ENCODE measurements around the gene TMEM42. TPM values are rescaled to one million over a fixed set of nuclear protein-coding genes. Genes with fewer than 3 reads are reported as not detected.
A peak's percentile ranks its signal among the peaks of the same experiment; 100 is the strongest.

TMEM42 gene
- total RNA-seq, 4 donors from 2014 or later = 6.5 to 15.2 (median 10.8) TPM

DNA sequence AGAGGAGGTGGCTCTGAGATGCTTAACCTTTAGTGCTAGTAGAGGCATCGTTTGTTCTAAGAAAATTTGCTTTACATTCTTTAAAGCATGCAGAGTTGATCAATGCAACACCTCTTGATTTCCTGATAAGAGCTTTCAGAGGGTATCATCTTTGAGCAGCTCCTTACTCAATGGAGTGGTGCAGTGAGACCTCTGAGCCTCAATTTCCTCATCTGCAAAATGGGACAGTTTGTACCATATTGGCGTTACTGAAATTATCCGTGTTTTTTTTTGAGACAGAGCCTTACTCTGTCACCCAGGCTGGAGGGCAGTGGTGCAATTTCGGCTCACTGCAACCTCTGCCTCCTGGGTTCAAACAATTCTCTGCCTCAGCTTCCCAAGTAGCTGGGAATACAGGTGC, 1.6 kb upstream of the TMEM42 start:
- TF ChIP-seq POLR2A (IDR thresholded peaks at IDR 0.05; ENCODE audit: low read depth) (no peak), POLR2AphosphoS5 (IDR thresholded peaks at IDR 0.05) (no peak), EP300 (IDR thresholded peaks at IDR 0.05) (no peak)
- TF ChIP-seq, protein P1, sequence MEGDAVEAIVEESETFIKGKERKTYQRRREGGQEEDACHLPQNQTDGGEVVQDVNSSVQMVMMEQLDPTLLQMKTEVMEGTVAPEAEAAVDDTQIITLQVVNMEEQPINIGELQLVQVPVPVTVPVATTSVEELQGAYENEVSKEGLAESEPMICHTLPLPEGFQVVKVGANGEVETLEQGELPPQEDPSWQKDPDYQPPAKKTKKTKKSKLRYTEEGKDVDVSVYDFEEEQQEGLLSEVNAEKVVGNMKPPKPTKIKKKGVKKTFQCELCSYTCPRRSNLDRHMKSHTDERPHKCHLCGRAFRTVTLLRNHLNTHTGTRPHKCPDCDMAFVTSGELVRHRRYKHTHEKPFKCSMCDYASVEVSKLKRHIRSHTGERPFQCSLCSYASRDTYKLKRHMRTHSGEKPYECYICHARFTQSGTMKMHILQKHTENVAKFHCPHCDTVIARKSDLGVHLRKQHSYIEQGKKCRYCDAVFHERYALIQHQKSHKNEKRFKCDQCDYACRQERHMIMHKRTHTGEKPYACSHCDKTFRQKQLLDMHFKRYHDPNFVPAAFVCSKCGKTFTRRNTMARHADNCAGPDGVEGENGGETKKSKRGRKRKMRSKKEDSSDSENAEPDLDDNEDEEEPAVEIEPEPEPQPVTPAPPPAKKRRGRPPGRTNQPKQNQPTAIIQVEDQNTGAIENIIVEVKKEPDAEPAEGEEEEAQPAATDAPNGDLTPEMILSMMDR (IDR thresholded peaks at IDR 0.05) = no peak
- peaks cover 0 to 13% (median 2%) of the 10 kb centered on the region in 4 donors for H3K9me3 ChIP-seq
- H3K36me3 ChIP-seq = peaks cover 0 to 3% (median 0%) of the 10 kb centered on the region in 4 donors
- 96% methylated on average over 4 of the region's 4 CpGs for WGBS
- H3K27me3 ChIP-seq = no peaks in the 10 kb centered on the region
- peaks cover 6 to 26% (median 20%) of the 10 kb centered on the region in 4 donors for H3K4me1 ChIP-seq
- DNase-seq (ENCODE audit: extremely low spot score) = no peak
- intact Hi-C loops (cut with DNase I) = loop anchor here (5.0 to 10.0 kb wide), 2 partner anchors 98 to 115 kb away; partner anchors contain the start of genes EXOSC7, KIAA1143, KIF15 and ZDHHC3
- no peak overlapping the region for H3K27ac ChIP-seq (replicated peaks in 1 of 4)
- no peak overlapping the region for H3K4me3 ChIP-seq

DNA sequence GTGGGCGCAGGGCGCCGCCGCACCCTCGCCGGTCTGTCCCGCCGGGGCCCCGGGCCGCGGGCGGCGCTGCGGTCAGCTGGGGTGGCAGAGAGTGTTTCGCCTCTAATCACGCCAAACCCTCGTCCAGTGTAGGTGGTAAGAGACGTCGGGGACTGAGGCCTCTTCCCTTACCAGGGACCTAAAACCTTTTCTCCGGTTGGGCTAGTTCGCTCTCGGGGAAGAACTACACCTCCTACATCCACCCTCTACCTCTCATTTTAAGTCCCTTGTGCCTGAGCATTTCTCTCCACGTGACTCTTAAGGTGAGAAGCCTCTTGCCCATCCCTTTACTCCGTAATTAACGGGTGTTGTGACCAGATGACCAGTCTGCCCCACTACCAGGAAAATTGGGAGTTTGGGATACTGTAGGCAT, 520 bp downstream of the TMEM42 start:
- intact Hi-C loops (cut with DNase I) = loop anchor here (5.0 to 10.0 kb wide), 2 partner anchors 100 to 113 kb away; partner anchors contain the start of genes EXOSC7, KIAA1143, KIF15 and ZDHHC3
- TF ChIP-seq, protein P1 (IDR thresholded peaks at IDR 0.05) = no peak
- TF ChIP-seq EP300 (IDR thresholded peaks at IDR 0.05) (no peak), POLR2A (IDR thresholded peaks at IDR 0.05; ENCODE audit: low read depth) (no peak), POLR2AphosphoS5 (IDR thresholded peaks at IDR 0.05) (no peak)
- Histone ChIP-seq H3K36me3 (peaks cover 0 to 8% (median 0%) of the 10 kb centered on the region in 4 donors), H3K4me1 (peaks cover 6 to 26% (median 20%) of the 10 kb centered on the region in 4 donors), H3K4me3 (peak overlapping the region; percentile 77 to 96 (median 78)), H3K27ac (replicated peaks in 1 of 4) (peak overlapping the region; percentile 91 to 97 (median 94)), H3K27me3 (no peaks in the 10 kb centered on the region), H3K9me3 (no peaks in the 10 kb centered on the region)
- WGBS = 3% methylated on average over 15 of the region's 25 CpGs
- DNase-seq (ENCODE audit: extremely low spot score) = no peak

DNA sequence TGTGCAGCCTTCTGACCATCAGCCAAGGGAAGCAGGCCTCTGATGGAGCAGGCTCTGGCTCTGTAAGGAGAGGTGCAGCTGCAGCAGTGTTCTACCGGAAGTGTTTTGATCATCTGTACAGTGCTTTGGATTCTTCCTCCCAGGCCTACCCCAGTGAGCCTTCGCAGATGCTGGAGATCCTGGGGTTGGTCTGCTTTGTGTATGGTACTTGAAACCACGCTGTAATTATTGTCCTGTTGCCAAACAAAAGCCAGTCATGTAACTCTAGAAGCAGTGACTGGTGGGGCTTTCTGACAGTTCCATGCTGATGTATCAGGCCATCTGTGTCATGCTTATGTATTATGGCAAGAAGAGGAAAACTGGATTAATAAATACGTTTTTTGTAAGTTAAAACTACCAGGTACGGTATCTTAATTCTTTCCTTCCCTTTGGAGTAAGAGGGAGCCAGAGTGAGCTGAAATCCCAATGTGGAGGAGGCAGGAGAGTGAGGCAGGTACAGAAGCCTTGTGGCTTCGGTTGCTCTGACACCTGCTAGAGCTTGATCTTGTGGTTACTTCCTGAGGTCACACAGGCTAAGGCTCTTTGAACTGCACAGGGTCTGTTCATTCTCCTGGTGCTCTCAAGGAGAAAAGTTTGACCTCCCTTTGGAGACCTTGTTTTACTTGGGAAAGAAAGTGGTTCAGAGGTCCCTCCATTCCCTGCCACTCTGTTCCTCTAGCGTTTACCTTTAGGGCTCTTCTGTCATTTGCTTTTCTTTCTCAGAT, 3.7 kb downstream of the TMEM42 start:
- Histone ChIP-seq H3K4me3 (no peak overlapping the region), H3K4me1 (peaks cover 6 to 26% (median 20%) of the 10 kb centered on the region in 4 donors), H3K36me3 (peaks cover 0 to 8% (median 0%) of the 10 kb centered on the region in 4 donors), H3K27ac (replicated peaks in 1 of 4) (no peak overlapping the region), H3K9me3 (no peaks in the 10 kb centered on the region), H3K27me3 (no peaks in the 10 kb centered on the region)
- WGBS = 86% methylated on average over 7 of the region's 7 CpGs
- TF ChIP-seq, protein P1 (IDR thresholded peaks at IDR 0.05) = no peak
- no peak for TF ChIP-seq EP300 (IDR thresholded peaks at IDR 0.05)
- no peak for TF ChIP-seq POLR2AphosphoS5 (IDR thresholded peaks at IDR 0.05)
- TF ChIP-seq POLR2A (IDR thresholded peaks at IDR 0.05; ENCODE audit: low read depth) = no peak
- no peak for DNase-seq (ENCODE audit: extremely low spot score)
- intact Hi-C loops (cut with DNase I) = loop anchor here (10.0 kb wide), 1 partner anchor 109 kb away; the partner anchor contains the start of genes EXOSC7 and ZDHHC3

DNA sequence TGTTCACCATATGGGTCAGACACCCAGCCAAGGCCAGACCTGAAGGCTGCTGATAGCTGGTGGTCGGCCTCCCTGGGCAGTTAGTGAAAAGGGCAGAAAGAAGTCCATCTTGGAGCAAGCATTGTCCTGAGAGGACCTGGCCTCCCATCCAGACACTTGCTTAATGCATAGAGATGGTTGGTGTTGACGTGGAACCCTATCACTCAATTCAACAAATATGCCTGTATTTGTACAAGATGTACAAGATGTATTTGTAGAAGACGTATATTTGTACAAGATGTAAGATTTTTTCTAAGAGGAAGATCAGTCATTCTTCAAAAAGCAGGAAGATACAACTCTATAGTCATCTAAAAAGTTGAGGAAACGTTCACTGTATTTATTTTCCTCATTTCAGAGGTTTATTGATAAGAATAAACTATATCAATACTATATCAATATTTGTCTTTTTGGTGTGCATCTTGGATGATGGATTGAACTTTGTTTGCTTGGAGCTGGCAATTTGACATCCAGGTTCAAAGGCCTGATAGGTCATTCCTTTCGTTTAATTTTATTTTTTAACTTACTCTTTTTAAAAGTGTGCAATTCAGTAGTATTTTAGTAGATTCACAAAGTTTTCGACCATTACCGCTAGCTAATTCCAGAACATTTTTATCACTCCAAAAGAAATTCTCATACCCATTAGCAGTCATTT, 5.9 kb downstream of the TMEM42 start:
- Histone ChIP-seq H3K9me3 (no peaks in the 10 kb centered on the region), H3K4me1 (peaks cover 3 to 13% (median 10%) of the 10 kb centered on the region in 4 donors), H3K36me3 (peaks cover 0 to 8% (median 0%) of the 10 kb centered on the region in 4 donors), H3K27ac (replicated peaks in 1 of 4) (no peak overlapping the region), H3K27me3 (no peaks in the 10 kb centered on the region), H3K4me3 (no peak overlapping the region)
- 96% methylated on average over 7 of the region's 7 CpGs for WGBS
- DNase-seq (ENCODE audit: extremely low spot score) = no peak
- intact Hi-C loops (cut with DNase I) = loop anchor here (10.0 kb wide), 1 partner anchor 107 kb away; the partner anchor contains the start of genes EXOSC7 and ZDHHC3
- TF ChIP-seq POLR2A (IDR thresholded peaks at IDR 0.05; ENCODE audit: low read depth) = no peak
- TF ChIP-seq, protein P1 (IDR thresholded peaks at IDR 0.05) = no peak

Measured in esophagus muscularis mucosa (tissue), 4 donors.